Neural crest cell (in vitro differentiated cells): ENCODE measurements around the gene NHLRC4. TPM values are rescaled to one million over a fixed set of nuclear protein-coding genes. Genes with fewer than 3 reads are reported as not detected.

Experiments used
- DNase-seq: peaks from one replicate; pipeline ENCODE4 v3.0.0; 2021; ENCODE audit warnings: low read depth, mixed read lengths, low spot score
- H3K27ac Mint-ChIP-seq: one replicate; pipeline ENCODE4 v1.8.0; 2021; ENCODE audit warnings: mild to moderate bottlenecking, mixed read lengths; ENCODE audit not compliant: unreplicated experiment
- H3K27me3 Mint-ChIP-seq: 2 replicates; pipeline ENCODE4 v1.8.0; 2021; ENCODE audit warnings: low read depth, mild to moderate bottlenecking, mixed read lengths
- H3K36me3 Mint-ChIP-seq: 2 replicates; pipeline ENCODE4 v1.8.0; 2021; ENCODE audit warnings: low read depth, mild to moderate bottlenecking, mixed read lengths
- H3K4me1 Mint-ChIP-seq: 2 replicates; pipeline ENCODE4 v1.8.0; 2021; ENCODE audit warnings: mixed read lengths
- H3K4me3 Mint-ChIP-seq: one replicate; pipeline ENCODE4 v1.8.0; 2021; ENCODE audit warnings: mild to moderate bottlenecking, mixed read lengths
- H3K9me3 Mint-ChIP-seq: 2 replicates; pipeline ENCODE4 v1.8.0; 2021; ENCODE audit warnings: mixed read lengths
- CTCF ChIP-seq: fragments of 200-600 bp; sonication (generic); conservative IDR thresholded peaks from 2 replicates; pipeline ENCODE4 v1.5.0; 2021; ENCODE audit warnings: antibody characterized with exemption, mild to moderate bottlenecking
- long read RNA-seq: library from polyadenylated mRNA; unstranded; transcript quantifications from one replicate; pipeline ENCODE4 v2.0.0, GENCODE V29; 2020
- total RNA-seq: library from RNA; stranded (reverse); gene quantifications from 2 replicates; pipeline ENCODE4 v1.2.1, GENCODE V29; 2021

The NHLRC4 gene, protein sequence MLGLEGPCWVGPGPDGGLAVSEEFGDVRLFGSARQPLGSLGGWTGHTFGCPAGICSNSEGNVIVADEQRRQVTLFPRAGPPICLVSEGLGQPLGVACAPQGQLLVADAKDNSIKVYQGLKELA
- 0.84 and 0.86 TPM in 2 replicates for total RNA-seq
- long read RNA-seq: 0 reads

DNA sequence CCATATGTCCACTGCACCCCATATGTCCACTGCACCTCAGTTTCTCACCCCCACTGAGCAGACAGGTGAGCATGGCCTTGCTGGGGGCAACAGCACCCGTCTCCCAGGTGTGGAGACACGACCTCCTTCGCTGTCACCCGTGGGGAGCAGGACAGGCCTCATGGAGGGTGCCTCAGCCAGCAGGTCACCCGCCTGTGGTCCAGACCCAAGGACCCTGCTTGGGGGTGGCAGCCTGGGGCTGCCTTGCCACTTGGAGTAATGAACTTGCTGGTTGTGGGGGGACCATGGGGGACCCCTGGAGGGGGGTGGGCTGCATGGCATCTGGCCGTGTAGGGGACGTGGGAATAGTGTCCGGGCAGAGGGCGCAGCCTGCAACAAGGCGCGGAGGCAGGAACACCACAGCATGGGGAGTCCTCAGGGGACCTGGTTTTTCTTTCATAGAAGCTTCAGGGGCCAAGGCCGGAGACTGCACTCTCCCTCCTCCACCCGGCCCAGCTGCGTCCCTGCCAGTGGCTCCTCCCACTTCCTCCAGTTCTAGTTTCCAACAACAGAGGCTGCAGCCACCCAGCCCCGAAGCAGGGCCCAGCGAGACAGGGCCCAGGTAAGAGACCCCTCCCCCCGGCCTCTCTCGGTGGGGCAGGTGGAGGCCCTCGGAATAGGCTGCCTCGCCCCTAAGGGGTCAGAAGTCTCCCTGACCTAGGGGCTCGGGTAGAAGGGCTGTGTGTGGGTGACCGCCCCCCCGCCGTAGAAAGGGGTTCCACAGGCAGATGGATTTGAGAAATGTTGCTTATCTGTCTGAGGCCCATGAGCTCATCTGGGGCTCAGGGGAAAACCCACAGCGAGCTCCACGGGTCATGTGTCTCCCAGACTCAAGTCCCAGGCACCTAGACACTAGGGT lies at the start of gene NHLRC4:
Gene NHLRC4 (plus strand): TSS at position 531 of the 898 bp plus-strand sequence. CDS start 1,043 bp downstream, outside the sequence.
- H3K36me3 Mint-ChIP-seq: no peaks in the 10 kb centered on the region
- no peak within 1 kb of the TSS for H3K27ac Mint-ChIP-seq
- peaks cover 25% of the 10 kb centered on the region for H3K4me1 Mint-ChIP-seq
- H3K4me3 Mint-ChIP-seq: peak within 1 kb of the TSS; percentile 73
- DNase-seq: peak; percentile 43
- H3K9me3 Mint-ChIP-seq: no peaks in the 10 kb centered on the region
- no peak for TF ChIP-seq CTCF
- peaks cover 16% of the 10 kb centered on the region for H3K27me3 Mint-ChIP-seq

DNA sequence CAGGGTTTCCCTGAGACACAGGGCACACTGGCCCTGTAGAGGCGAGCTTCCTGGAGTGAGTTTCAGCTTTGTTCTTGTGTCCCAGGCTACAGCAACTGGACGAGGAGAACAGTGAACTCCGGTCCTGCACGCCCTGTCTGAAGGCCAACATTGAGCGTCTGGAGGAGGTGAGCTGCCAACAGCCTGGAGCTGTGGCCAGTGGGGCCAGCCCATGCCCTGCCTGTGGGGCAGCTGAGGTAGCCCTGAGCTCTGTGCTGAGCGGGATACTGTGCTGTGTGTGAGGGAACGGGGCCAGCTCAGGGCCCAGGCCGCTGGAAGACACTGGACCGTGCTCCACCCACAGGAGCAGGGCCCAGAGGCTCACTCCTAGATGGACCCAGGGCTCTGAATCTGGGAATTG lies 47.9 kb upstream of the NHLRC4 start:
- no peak for DNase-seq
- Mint-ChIP-seq H3K9me3 (no peaks in the 10 kb centered on the region), H3K4me1 (no peaks in the 10 kb centered on the region), H3K27ac (no peak overlapping the region), H3K36me3 (peaks cover 2% of the 10 kb centered on the region), H3K27me3 (no peaks in the 10 kb centered on the region), H3K4me3 (no peak overlapping the region)
- TF ChIP-seq CTCF: no peak

GRCh38 chr16:519425-519824 lies 47.4 kb upstream of the NHLRC4 start:
- H3K27ac Mint-ChIP-seq: no peak overlapping the region
- no peaks in the 10 kb centered on the region for H3K27me3 Mint-ChIP-seq
- TF ChIP-seq CTCF: no peak

GRCh38 chr16:519841-520687 lies 46.7 kb upstream of the NHLRC4 start:
- H3K27me3 Mint-ChIP-seq: no peaks in the 10 kb centered on the region
- no peak for TF ChIP-seq CTCF

More at GRCh38 chr16:519425-519824, 47.4 kb upstream of the NHLRC4 start:
- H3K4me1 Mint-ChIP-seq: no peaks in the 10 kb centered on the region
- H3K9me3 Mint-ChIP-seq: no peaks in the 10 kb centered on the region
- DNase-seq: no peak
- peaks cover 2% of the 10 kb centered on the region for H3K36me3 Mint-ChIP-seq
- H3K4me3 Mint-ChIP-seq: peak overlapping the region; percentile 41

GRCh38 chr16:520847-521246 lies 46.0 kb upstream of the NHLRC4 start:
- Mint-ChIP-seq H3K27ac (no peak overlapping the region), H3K27me3 (no peaks in the 10 kb centered on the region), H3K4me1 (peaks cover 7% of the 10 kb centered on the region), H3K4me3 (no peak overlapping the region), H3K9me3 (no peaks in the 10 kb centered on the region), H3K36me3 (peaks cover 5% of the 10 kb centered on the region)
- no peak for TF ChIP-seq CTCF
- DNase-seq: no peak

More at GRCh38 chr16:519841-520687, 46.7 kb upstream of the NHLRC4 start:
- Mint-ChIP-seq H3K36me3 (peaks cover 2% of the 10 kb centered on the region), H3K27ac (no peak overlapping the region), H3K9me3 (no peaks in the 10 kb centered on the region), H3K4me3 (peak overlapping the region; percentile 41), H3K4me1 (no peaks in the 10 kb centered on the region)
- DNase-seq: no peak
